H1 (cell line): Measurements from ENCODE around the gene MAP2K7. TPM values are rescaled to one million over a fixed set of nuclear protein-coding genes. Genes with fewer than 3 reads are reported as not detected.

Source experiments
- ASH2L ChIP-seq: fragments of 200-600, 300-600 bp; sonication (generic); IDR thresholded peaks from one replicate; pipeline ENCODE4 v1.7.1; 2017; ENCODE audit warnings: low read length
- CHD2 ChIP-seq: IDR thresholded peaks from 2 replicates; pipeline ENCODE4 v1.6.1; 2012; ENCODE audit warnings: low read length, improper control_type of control experiment
- CREB1 ChIP-seq: IDR thresholded peaks from 2 replicates; pipeline ENCODE4 v1.6.1; 2012; ENCODE audit warnings: inconsistent platforms
- EGR1 ChIP-seq: IDR thresholded peaks from 2 replicates; pipeline ENCODE4 v1.6.1; 2011; ENCODE audit warnings: low read depth, low read length, borderline replicate concordance
- FOSL1 ChIP-seq: IDR thresholded peaks from 2 replicates; pipeline ENCODE4 v1.6.1; 2011; ENCODE audit warnings: mild to moderate bottlenecking, low read depth, low read length, moderate library complexity; ENCODE audit not compliant: insufficient read depth
- GABPA ChIP-seq: IDR thresholded peaks from 2 replicates; pipeline ENCODE4 v1.6.1; 2011; ENCODE audit warnings: mild to moderate bottlenecking, low read length, moderate library complexity, borderline replicate concordance; ENCODE audit not compliant: insufficient read depth
- TAF7 ChIP-seq: optimal IDR thresholded peaks from 2 replicates; pipeline ENCODE3; 2011; ENCODE audit warnings: low read depth, mild to moderate bottlenecking, inconsistent platforms, low read length, moderate library complexity, borderline replicate concordance
- TEAD4 ChIP-seq: IDR thresholded peaks from 2 replicates; pipeline ENCODE4 v1.6.1; 2012; ENCODE audit warnings: low read depth, low read length, inconsistent platforms, mixed read lengths
- ZNF274 ChIP-seq: IDR thresholded peaks from 2 replicates; pipeline ENCODE4 v1.7.0; 2012; ENCODE audit warnings: low read length, borderline replicate concordance; ENCODE audit errors: extremely low read depth
- polyA plus RNA-seq, 7 experiments: library from polyadenylated mRNA; depleted of rRNA in 3 of 7; stranded (reverse) in 5 of 7; unstranded in 2 of 7; fragments of >200 nt in 5 of 7; fragments of 200-250 nt in 2 of 7; gene quantifications; 1 replicate in 5 of 7; 2 replicates in 1 of 7; 4 replicates in 1 of 7; pipeline versions ENCODE4 v1.2.1 to v1.2.3, GENCODE V29; 2011 to 2013; ENCODE audit warnings: missing spikeins in 2 of 7, mixed read lengths in 2 of 7
- total RNA-seq: library from RNA; stranded (reverse); fragmentation: NEBNext Ultra II Directional; extraction: Animal tissue kit (Norgen Biotek cat#: 25700); gene quantifications from 2 replicates; pipeline ENCODE4 v1.2.1, GENCODE V29; 2021
- TF ChIP-seq, protein P1 (sequence below): IDR thresholded peaks from 2 replicates; pipeline ENCODE4 v1.6.1; 2012; ENCODE audit warnings: low read length, inconsistent platforms

Gene MAP2K7
- total and polyA plus RNA-seq, 2 of the 8 experiments (the other 6 are each of a cell fraction or from before 2014, with no cell fraction given), result 8.9 to 38.3 TPM

- TF ChIP-seq TAF7 (no peak), CREB1 (peak; percentile 21; the same call in 1 of the 2 replicates), GABPA (no peak; the same call in 1 of the 2 replicates), ZNF274 (no peak), ASH2L (peak; percentile 7), TEAD4 (no peak), EGR1 (no peak), FOSL1 (no peak), CHD2 (no peak)
- TF ChIP-seq, protein P1, sequence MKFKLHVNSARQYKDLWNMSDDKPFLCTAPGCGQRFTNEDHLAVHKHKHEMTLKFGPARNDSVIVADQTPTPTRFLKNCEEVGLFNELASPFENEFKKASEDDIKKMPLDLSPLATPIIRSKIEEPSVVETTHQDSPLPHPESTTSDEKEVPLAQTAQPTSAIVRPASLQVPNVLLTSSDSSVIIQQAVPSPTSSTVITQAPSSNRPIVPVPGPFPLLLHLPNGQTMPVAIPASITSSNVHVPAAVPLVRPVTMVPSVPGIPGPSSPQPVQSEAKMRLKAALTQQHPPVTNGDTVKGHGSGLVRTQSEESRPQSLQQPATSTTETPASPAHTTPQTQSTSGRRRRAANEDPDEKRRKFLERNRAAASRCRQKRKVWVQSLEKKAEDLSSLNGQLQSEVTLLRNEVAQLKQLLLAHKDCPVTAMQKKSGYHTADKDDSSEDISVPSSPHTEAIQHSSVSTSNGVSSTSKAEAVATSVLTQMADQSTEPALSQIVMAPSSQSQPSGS, result no peak
- TF ChIP-seq, all 59 proteins: peak for 4
Observed at GRCh38 chr19:7888145-7888825, 15.4 kb upstream of the MAP2K7 start, which contains the start of gene LRRC8E (continued).
